ENCODE measurements around the gene FAM120A.
A peak's percentile ranks its signal among the peaks of the same experiment; 100 is the strongest.
"Not testable (repeated sequence)": the region's sequence is repeated elsewhere in the genome, so short reads cannot be mapped to it uniquely, and the experiment has no call there.

The FAM120A gene, protein sequence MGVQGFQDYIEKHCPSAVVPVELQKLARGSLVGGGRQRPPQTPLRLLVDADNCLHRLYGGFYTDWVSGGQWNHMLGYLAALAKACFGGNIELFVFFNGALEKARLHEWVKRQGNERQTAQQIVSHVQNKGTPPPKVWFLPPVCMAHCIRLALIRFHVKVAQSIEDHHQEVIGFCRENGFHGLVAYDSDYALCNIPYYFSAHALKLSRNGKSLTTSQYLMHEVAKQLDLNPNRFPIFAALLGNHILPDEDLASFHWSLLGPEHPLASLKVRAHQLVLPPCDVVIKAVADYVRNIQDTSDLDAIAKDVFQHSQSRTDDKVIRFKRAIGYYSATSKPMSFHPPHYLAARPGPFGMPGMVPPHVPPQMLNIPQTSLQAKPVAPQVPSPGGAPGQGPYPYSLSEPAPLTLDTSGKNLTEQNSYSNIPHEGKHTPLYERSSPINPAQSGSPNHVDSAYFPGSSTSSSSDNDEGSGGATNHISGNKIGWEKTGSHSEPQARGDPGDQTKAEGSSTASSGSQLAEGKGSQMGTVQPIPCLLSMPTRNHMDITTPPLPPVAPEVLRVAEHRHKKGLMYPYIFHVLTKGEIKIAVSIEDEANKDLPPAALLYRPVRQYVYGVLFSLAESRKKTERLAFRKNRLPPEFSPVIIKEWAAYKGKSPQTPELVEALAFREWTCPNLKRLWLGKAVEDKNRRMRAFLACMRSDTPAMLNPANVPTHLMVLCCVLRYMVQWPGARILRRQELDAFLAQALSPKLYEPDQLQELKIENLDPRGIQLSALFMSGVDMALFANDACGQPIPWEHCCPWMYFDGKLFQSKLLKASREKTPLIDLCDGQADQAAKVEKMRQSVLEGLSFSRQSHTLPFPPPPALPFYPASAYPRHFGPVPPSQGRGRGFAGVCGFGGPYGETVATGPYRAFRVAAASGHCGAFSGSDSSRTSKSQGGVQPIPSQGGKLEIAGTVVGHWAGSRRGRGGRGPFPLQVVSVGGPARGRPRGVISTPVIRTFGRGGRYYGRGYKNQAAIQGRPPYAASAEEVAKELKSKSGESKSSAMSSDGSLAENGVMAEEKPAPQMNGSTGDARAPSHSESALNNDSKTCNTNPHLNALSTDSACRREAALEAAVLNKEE

DNA sequence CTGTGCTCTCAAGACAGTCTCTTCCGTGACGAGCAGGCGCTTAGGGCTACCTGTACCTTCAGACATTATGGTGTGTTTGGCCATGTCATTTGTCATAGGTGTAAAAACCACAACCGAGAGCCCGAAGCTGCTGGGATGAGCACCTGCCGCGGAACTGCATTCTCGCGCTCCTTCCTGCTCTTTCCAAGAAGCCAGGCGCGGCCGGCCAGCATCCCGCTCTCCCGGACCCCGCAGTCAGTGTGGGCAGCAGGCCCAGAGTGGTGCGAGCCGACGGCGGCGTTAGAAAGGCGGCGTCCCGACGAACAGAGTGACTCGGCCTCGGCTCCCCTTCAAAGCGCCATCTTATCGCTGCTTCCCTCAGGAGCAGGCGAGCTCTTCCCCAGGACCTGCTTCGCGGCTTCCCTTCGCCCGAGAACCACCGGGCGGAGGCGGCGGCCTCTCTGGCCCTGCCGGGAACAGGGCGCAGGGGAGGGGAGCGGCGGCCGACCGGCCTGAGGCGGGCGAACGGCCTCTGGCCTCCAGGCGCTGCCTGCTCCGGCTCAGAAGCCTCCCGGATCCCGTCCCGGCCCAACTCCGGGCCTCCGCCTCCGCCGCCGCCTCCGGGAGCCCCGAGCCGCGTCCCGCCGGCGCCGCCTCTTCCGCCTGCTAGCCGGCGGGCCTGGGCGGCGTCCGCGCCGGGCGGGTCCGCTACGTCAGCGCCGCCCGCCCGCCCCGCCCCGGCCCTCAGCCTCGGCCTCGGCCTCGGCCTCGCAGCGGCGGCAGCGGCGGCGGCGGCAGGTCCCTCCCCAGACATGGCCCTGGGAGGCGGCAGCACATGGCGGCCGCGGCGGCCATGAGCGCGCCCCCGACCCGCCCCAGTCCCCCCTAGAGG is at the start of gene FAM120A:
Gene FAM120A (plus strand): TSS at position 741 of the 871 bp plus-strand sequence. CDS start 231 bp downstream, outside the sequence.
- DNase-seq = peak; percentile 67

DNA sequence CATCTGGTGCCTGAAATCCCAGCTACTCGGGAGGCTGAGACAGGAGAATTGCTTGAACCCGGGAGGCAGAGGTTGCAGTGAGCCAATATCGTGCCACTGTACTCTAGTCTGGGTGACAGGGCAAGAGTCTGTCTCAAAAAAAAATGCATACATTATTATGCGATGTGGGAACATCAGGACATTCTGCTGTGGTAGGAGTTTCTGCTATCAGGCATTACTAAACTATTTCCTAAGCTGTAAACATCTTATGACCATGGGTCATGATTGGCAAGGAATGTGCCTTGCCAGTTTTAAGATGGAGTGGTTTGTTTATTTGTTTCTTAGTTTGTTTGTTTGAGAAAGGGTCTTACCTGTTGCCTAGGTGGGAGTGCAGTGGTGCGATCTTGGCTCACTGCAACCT is 45.1 kb upstream of the FAM120A start:
- no peak for DNase-seq

DNA sequence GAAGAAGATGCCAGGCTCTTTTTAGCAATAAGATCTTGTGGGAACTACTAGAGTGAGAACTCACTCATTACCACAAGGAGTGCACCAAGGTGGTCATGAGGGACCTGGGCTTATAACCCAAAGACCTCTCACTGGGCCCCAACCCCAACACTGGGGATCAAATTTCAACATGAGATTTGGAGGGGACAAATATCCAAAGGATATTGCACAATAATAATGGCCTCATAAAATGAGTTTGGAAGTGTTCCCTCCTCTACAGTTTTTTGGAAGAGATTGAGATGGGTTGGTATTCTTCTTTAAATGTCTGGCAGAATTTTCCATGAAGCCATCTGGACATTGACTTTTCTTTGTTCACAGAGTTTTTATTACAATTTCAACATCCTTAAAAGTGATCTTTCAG is 38.0 kb upstream of the FAM120A start:
- DNase-seq = no peak

DNA sequence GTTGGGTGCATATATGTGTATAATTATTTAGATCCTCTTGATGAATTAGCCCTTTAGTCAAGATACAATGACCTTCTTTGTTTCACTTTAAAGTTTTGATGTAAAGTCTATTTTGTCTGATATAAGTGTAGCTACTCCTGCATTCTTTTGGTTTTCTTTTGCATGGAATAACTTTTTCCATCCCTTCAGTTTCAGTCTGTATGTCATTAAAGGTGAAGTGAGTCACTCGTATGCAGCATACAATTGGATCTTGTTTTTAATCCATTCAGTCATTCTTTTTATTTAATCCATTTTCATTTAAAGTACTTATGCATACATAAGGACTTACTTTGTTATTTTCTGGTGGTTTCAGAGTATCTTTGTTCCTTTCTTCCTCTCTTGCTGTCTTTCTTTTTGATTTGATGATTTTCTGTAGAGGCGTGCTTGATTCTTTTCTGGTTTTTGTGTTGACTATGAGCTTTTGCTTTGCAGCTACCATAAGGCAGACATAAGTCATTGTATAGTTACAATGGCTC is 36.3 kb upstream of the FAM120A start:
- DNase-seq = no peak

DNA sequence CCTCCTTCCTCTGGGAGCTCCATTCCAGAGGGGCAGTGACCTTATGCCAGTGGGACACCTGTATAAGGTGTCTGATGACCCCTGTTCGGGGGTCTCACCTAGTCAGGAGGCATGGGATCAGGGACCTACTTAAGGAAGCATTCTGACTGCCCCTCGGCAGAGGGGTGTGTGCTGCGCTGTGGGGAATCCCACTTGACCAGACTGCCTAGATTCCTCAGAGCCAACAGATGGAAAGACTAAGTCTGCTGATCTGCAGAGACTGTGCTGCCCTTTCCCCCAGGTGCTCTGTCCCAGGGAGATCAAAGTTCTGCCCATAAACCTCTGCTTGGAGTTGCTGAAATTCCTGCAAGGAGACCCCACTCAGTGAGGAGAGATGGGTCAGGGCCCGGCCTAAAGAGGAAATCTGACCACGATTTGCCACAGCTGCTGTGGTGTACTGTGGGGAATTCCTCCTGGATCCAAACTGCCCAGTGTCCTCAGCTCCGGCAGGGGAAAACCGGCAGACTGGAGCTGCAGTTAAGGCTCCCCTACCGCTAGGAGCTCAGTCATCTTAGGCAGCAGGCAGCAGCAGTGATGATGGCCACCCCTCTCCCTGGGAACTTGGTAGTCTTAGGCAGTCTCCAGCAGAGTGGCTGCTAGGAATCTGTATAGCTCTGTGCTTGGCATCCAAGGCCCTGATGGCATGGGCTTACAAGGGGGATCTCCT is 34.8 kb upstream of the FAM120A start:
- DNase-seq = no peak

DNA sequence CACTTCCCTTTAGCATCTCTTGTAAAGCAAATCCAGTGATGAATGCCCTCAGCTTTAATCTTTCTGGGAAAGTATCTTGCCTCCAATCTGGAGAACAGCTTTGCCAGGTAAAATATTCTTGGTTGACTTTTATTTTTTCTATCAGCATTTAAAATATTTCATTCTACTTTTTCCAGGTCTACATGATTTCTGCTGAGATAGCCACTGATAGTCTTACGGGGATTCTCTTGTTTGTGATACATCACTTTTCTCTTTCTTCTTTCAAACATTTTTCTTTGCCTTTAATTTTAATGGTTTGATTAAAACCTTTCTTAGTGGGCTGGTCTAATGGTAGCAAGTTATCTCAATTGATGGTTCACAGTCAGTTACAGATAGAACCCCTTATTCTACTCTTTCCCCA is 33.9 kb upstream of the FAM120A start:
- DNase-seq = no peak

DNA sequence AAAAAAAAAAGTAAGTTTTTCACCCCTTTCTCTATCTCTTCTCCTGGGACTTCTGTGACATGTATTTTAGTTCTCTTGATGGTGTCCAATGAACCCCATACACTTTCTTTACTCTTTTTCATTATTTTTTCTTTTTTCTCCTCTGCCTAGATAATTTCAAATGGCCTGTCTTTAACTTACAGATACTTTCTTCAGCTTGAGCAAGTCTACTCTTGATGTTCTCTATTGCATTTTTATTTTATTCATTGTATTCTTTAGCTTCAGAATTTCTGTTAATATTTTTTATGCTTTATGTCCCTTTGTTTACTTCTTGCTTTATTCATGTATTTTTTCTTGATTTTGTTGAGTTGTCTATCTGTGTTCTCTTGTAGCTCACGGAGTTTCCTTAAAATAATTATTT is 32.5 kb upstream of the FAM120A start:
- no peak for DNase-seq

DNA sequence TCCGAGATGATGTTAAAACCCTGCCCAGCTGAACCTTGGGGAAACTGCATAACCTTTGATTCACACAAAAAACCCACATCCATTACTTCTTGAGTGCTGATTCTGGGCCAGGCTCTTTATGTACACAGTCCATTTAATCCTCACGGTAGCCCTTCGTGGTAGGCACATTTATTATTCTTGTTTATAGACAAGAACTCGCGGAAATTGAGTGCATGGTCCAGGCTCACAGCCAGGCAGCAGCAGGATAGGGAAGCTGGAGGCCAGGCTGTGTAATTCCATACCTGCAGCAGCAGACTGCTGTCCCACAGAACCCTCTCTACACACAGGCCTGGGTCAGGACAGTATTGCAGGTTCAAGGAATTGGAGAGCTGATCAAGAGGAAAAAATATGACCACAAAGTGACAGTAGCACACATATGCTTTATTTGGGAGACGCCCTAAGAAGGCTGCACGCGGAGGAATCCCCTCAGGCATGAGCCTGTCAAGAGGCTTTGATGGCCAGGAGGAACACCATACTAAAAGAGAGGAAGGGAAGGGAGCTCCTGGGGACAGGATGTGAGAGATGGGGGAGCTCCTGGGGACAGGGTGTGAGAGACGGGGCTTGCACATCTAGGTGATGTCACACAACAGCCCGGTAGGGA is 28.4 kb upstream of the FAM120A start:
- DNase-seq = no peak

DNA sequence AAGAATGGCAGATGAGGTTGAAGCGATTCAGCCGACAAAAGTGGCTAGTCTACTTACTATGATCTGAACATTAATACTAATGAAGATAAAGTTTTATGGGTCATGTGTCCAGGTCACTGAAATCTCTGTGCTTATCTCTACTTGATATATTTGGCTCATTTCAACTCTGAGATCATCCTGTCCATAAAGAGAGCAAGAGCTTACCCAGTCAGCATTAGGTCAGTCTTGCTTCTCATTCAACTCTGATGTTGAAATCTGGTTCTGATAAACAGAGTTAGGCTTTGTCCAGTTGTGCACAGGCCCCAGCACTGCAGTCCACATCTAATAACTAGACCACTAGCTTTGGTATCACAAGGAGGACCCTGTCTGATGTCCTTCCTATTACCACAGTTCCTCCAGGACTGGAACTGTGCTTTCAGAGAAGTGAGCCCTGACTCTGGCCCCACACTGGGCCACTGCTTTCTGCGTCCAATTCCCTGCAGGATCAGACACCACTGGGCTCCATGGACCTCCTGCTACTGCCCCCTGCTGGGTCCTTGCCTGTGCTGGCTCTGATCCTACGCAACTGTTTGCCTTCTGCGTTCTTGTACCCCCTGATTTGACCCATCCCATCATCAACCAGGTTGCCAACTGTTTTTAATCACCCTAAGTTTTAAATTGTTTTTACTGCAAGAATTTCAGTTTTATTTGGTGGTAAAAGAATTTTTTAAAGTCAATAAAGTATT is 23.7 kb upstream of the FAM120A start:
- no peak for DNase-seq

DNA sequence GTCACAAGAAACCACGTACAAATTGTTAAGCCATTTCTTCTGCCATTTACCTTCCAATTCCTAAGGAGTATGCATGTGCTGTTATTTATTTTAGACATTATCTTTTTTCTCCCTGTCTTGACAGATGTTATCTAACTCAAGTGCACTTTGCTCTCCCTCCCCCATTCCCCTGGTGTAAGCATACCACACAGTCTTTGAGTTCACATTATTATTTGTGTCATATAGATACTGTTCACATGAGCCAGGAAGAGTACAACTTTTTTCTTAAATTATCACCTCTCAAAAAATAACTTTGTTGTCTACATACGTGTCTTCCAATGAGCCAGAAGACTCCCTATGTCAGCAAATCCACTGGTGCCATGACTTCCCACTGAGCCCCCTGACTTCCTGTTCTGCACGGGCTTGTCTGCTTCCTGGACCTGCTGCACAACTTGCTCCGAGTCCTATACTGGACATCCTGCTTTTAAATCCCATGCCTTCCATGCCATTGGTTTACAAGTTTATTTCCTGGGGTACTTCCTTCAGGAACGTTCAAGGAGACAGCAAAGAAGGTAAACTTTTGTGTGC is 19.9 kb upstream of the FAM120A start:
- DNase-seq = no peak

DNA sequence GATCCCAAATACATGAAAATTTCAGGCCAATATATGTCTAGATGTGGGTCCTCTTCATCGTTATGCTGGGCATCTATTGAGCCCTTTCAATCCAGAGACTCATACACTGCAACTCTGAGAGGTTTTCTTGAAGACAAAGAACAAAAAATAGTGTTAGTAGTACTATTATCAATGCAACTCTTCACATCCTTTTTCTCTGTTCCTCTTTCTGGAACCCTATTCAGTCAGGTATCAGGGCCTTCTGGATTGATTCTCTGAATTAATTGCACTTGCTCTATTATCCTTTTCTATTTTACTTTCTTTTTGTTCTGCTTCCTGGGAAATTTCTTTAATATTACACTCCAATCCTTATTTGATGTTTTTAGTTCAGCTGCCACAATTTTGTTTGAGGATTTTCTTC is 18.5 kb upstream of the FAM120A start:
- DNase-seq = no peak

DNA sequence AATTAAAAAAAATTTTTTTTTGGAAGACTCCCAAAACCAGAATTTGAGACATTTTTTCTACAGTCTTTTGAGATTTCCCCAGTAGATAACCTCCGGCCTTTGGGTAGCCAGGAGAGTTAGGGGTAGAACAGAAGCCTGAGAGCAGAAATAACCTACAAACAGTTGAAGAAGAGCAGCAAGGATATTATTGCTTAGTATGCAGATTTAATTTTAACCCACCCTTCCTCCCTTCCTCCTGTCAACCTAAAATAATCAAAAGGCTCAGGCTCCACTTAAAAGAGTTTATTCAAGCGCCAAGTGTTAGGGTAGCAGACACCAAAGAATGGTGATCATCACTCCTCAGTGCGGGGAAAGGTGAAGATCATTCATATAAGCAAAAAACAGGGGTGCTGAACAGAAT is 17.4 kb upstream of the FAM120A start:
- DNase-seq = no peak

DNA sequence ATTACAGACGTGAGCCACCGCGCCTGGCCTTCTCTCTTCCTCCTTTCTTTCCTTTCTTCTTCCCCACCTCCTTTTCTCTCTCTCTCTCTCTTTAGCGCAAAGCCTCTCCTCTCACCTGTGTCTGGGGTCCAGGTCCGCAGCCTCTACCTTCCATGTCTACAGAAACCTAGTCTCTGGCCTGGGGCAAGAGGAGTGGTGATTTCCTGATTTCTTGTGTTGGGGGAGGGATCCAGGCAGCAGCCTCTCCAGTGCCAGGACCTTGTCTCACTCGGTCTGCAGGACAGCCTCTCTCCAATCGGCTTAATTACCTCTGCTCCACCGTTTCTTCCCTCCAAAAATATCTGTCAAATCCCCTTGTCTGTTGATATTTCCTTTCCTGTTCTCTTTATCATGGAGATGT is 16.1 kb upstream of the FAM120A start:
- no peak for DNase-seq

DNA sequence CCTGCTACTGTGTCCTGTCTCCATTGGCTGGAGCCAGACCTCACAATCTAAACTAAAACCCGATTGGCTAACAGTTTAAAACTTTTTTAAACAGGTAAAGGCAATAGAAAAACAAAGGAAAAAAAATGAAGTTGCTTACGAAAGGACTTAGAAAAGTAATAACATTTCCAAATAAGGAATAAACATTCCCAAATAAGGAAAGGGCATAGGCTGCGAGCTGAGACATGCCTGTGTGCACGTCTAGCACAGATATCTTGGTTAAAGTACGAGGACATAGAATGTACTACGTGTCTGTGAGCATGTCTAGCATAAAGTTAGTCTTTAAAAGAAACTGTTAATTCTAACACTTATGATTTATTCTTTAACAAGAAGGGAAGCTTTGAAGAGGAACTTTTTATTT is 15.3 kb upstream of the FAM120A start:
- DNase-seq = no peak

DNA sequence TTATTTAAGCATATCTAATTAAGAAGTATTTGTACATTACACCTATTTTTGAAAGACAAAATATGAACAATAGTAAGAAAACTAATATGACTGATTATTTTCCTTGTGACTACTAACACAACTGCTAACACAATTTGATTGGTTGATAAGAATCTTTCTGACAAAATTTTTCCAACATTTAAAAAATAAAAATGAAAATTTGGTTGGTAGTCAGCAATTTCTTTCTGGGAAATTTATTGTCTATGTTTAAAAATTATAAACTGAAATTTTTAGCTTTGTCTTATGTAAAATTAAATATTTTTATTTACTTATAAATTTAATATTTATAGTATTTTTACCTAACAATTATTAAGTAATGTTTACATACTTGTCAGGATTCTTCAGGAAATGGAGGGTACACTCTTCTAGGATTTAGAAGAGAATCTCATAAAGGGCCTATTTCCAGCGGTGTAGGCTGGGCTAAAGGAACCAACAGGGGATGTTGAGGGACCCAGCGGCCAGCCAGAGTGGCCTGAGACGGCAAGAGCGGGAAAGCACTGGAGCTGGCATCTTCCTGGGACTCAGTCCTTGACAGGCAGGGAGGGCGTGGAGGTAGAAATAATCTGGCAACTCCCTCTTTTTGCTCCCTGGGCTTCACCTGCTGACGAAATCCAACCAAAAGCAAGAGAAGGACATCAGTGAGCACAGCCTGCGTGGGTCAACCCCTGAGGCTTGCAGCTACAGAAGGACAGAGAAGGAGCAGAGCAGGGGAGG is 14.7 kb upstream of the FAM120A start:
- no peak for DNase-seq

DNA sequence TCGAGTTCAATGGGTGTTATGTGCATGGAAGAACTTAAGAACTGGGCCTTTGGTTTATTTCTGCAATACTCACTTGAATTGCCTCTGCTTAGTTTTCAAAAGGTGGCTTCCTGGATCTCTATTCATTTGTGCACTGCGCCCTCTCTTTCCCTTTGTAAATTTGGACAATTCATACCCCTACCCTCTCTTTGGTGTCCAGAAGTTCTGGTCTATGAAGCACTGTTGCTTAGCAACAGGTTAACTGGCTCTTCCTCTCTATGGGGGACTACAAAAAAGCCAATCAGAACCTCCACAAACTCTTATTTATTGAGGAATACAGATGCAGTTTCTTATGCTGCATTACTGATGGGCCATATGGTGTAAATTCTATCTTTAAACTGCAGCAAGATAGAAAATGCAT is 13.5 kb upstream of the FAM120A start:
- no peak for DNase-seq

DNA sequence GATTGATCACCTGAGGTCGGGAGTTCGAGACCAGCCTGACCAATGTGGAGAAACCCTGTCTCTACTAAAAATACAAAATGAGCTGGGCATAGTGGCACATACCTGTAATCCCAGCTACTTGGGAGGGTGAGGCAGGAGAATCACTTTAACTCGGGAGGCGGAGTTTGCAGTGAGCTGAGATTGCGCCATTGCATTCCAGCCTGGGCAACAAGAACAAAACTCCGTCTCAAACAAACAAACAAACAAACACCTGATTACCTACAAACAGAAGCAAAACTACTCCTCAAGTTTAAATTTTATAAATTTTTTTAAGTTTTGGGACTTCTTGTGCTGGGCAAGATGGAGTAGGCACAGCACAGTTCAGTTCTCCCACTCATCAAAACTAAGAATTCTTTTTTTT is 12.2 kb upstream of the FAM120A start:
- DNase-seq = not testable (repeated sequence)

DNA sequence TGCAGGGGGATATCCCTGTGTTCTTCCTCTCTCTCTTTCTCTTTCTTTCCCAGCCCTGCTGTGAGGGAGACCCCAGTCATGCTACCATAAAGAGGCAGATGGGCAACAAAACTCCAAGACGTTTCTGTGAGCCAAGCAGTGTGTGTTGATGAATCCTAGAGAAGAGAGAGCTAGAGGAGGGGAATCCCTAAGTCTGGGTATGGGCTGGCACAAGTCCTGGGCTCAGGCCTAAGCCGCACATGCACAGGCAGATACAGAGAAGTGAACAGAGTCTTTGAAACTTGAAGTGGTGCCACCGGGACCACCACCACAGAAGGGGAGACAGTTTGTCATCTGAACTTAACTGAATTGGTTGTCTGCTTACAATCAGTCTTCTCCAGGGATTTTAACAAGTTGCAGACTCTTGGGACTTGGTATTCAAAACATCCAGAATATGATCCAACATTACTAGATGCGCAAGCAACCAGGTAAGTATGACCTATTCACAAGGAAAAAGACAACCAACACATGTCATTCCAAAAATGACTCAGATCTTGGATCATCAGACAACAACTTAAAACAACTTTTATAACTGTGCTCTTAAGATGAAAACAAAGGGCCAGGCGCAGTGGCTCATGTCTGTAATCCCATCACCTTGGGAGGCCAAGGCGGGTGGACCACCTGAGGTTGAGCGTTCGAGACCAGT is 10.4 kb upstream of the FAM120A start:
- no peak for DNase-seq

DNA sequence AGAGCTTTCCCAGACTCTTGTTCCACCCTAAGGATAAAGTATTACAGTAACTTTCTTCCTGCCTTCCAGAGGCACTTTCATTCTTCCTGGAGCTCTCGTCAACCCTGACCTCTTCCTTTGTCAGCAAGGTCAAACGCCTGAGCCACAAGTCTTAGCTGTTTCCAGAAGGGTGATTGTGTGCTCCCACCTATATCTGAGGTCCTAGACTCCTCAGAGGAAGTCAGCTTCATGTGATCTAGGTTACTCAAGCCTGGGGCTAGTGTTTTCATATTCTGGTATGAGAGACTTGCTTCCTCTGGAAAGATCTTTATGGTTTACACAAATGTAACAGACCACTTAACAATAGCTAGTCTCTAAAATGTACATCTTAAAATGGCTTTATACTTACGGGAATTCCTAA is 5.4 kb upstream of the FAM120A start:
- DNase-seq = no peak

Measured in CD4-positive, alpha-beta T cell treated with Interleukin-4 for 4 hours (primary cell).